ENCODE data around the gene WNK4.
"Not testable (repeated sequence)": the region's sequence is repeated elsewhere in the genome, so short reads cannot be mapped to it uniquely, and the experiment has no call there.

WNK4 gene

GRCh38 chr17:42759982-42760651, 20.3 kb upstream of the WNK4 start:
- Mint-ChIP-seq H3K27me3 (peaks cover 72% of the 10 kb centered on the region), H3K4me3 (peak overlapping the region; percentile 41), H3K4me1 (no peaks in the 10 kb centered on the region)

GRCh38 chr17:42760652-42761581, 19.5 kb upstream of the WNK4 start, which contains the start of gene RAMP2:
Gene RAMP2, plus strand, starts transcription at chr17:42761227. Its CDS starts 35 bp downstream, at chr17:42761262.
- peak; percentile 53 for ATAC-seq (replicated peaks; ENCODE audit: extremely low read depth, poor library complexity, severe bottlenecking)
- Mint-ChIP-seq H3K36me3 (ENCODE audit: insufficient read depth) (peaks cover 3% of the 10 kb centered on the region), H3K4me1 (no peaks in the 10 kb centered on the region), H3K9me3 (no peaks in the 10 kb centered on the region), H3K27me3 (peaks cover 72% of the 10 kb centered on the region), H3K4me3 (peak within 1 kb of the TSS; percentile 47), H3K27ac (ENCODE audit: low read depth) (no peak within 1 kb of the TSS)
- no peak for DNase-seq (ENCODE audit: low spot score in 2 of 2)

More at GRCh38 chr17:42759982-42760651, 20.3 kb upstream of the WNK4 start:
- peak; percentile 18 for ATAC-seq (replicated peaks; ENCODE audit: extremely low read depth, poor library complexity, severe bottlenecking)
- Mint-ChIP-seq H3K9me3 (no peaks in the 10 kb centered on the region), H3K27ac (ENCODE audit: low read depth) (no peak overlapping the region), H3K36me3 (ENCODE audit: insufficient read depth) (peaks cover 3% of the 10 kb centered on the region)
- no peak for DNase-seq (ENCODE audit: low spot score in 2 of 2)

- DNase-seq (ENCODE audit: low spot score in 2 of 2), result no peak
- Mint-ChIP-seq H3K27me3 (peaks cover 69% of the 10 kb centered on the region), H3K4me3 (peak overlapping the region; percentile 47), H3K4me1 (no peaks in the 10 kb centered on the region), H3K36me3 (ENCODE audit: insufficient read depth) (peaks cover 3% of the 10 kb centered on the region), H3K27ac (ENCODE audit: low read depth) (no peak overlapping the region), H3K9me3 (no peaks in the 10 kb centered on the region)
- ATAC-seq (replicated peaks; ENCODE audit: extremely low read depth, poor library complexity, severe bottlenecking), result no peak
Observed at GRCh38 chr17:42761638-42762037, 18.8 kb upstream of the WNK4 start.

- no peaks in the 10 kb centered on the region for H3K36me3 Mint-ChIP-seq (ENCODE audit: insufficient read depth)
- DNase-seq (ENCODE audit: low spot score in 2 of 2) (no peak), ATAC-seq (replicated peaks; ENCODE audit: extremely low read depth, poor library complexity, severe bottlenecking) (no peak)
- H3K27ac Mint-ChIP-seq (ENCODE audit: low read depth), result no peak overlapping the region
- H3K4me1 Mint-ChIP-seq, result no peaks in the 10 kb centered on the region
- no peak overlapping the region for H3K4me3 Mint-ChIP-seq
- no peaks in the 10 kb centered on the region for H3K9me3 Mint-ChIP-seq
- H3K27me3 Mint-ChIP-seq, result peaks cover 75% of the 10 kb centered on the region
Observed at GRCh38 chr17:42766124-42766523, 14.3 kb upstream of the WNK4 start.

DNA sequence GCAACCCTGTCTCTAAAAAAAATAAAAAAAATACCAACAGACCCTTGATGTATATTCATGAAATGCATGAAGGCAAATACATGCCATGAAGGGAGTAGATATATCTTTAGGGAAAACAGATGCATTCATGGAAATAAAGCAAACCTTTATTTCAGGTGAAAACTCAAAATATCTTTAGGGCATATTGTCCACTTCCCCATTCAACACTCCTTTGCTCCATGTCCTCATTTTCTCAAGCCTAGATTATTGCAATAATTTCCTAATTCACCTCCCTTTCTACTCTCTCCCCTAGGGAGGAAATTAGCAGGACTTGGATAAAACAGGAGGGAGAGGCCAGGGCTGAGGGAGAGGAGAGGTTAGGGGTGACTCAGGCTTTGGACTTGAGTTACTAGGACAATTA, 12.9 kb upstream of the WNK4 start:
- ATAC-seq (replicated peaks; ENCODE audit: extremely low read depth, poor library complexity, severe bottlenecking) (no peak), DNase-seq (ENCODE audit: low spot score in 2 of 2) (no peak)
- Mint-ChIP-seq H3K27ac (ENCODE audit: low read depth) (no peak overlapping the region), H3K4me3 (no peak overlapping the region), H3K36me3 (ENCODE audit: insufficient read depth) (no peaks in the 10 kb centered on the region), H3K9me3 (no peaks in the 10 kb centered on the region), H3K4me1 (peaks cover 7% of the 10 kb centered on the region), H3K27me3 (peaks cover 63% of the 10 kb centered on the region)

DNA sequence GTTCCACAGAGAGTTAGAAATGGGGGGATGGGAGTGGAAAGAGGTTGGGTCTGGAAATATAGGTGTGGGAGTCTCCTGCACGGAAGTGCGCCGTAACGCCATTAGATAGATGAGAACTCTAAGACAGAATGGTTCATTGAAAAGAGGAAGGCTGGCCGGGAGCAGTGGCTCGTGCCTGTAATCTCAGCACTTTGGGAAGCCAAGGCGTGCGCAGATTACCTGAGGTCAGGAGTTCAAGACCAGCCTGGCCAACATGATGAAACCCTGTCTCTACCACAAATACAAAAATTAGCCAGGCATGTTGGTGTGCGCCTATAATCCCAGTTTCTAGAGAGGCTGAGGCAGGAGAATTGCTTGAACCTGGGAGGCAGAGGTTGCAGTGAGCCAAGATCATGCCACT, 12.4 kb upstream of the WNK4 start:
- H3K4me3 Mint-ChIP-seq; H3K4me1 Mint-ChIP-seq; ATAC-seq (replicated peaks; ENCODE audit: extremely low read depth, poor library complexity, severe bottlenecking); H3K9me3 Mint-ChIP-seq; DNase-seq (ENCODE audit: low spot score in 2 of 2); H3K27ac Mint-ChIP-seq (ENCODE audit: low read depth); H3K36me3 Mint-ChIP-seq (ENCODE audit: insufficient read depth): not testable (repeated sequence)
- H3K27me3 Mint-ChIP-seq, result peaks cover 58% of the 10 kb centered on the region

GRCh38 chr17:42769964-42770363, 10.4 kb upstream of the WNK4 start:
- ATAC-seq (replicated peaks; ENCODE audit: extremely low read depth, poor library complexity, severe bottlenecking); H3K4me3 Mint-ChIP-seq; DNase-seq (ENCODE audit: low spot score in 2 of 2); H3K9me3 Mint-ChIP-seq; H3K27ac Mint-ChIP-seq (ENCODE audit: low read depth); H3K36me3 Mint-ChIP-seq (ENCODE audit: insufficient read depth): not testable (repeated sequence)
- Mint-ChIP-seq H3K4me1 (peaks cover 22% of the 10 kb centered on the region), H3K27me3 (peaks cover 39% of the 10 kb centered on the region)

GRCh38 chr17:42772945-42773289, 7.5 kb upstream of the WNK4 start:
- DNase-seq (ENCODE audit: low spot score in 2 of 2), result no peak
- no peaks in the 10 kb centered on the region for H3K9me3 Mint-ChIP-seq
- peak; percentile 12 for ATAC-seq (replicated peaks; ENCODE audit: extremely low read depth, poor library complexity, severe bottlenecking)
- H3K4me3 Mint-ChIP-seq, result peak overlapping the region; percentile 99
- H3K27me3 Mint-ChIP-seq, result peaks cover 14% of the 10 kb centered on the region
- H3K27ac Mint-ChIP-seq (ENCODE audit: low read depth), result peak overlapping the region; percentile 100
- peaks cover 30% of the 10 kb centered on the region for H3K36me3 Mint-ChIP-seq (ENCODE audit: insufficient read depth)
- peaks cover 22% of the 10 kb centered on the region for H3K4me1 Mint-ChIP-seq

DNA sequence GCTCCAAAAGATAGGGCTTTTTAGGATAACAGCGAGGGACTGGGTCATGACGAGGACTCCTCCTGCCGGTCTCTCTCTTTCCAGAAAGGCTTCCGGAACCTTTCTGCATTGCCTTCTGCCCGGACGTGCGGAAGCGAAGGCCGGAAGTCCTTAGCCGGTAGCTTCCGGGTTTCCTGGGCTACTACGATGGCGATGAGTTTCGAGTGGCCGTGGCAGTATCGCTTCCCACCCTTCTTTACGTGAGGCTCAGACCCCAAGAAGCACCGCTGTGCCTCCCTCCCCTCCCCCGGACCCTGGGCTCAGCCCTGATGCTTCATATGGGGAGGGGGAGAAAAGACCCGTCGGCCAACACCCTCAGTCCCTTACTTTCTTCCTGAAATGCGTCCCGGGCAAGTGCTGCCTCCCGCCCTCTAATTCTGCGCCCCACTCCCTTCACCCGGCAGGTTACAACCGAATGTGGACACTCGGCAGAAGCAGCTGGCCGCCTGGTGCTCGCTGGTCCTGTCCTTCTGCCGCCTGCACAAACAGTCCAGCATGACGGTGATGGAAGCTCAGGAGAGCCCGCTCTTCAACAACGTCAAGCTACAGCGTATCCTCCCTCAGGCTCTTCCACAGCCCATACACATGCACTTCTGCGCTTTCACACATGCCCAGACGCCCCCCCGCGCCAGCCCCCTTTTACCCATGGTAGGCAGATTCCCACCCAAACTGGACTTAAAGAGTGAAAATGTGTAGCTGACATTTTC, 6.9 kb upstream of the WNK4 start, which contains the start of gene VPS25:
Gene VPS25 (plus strand): TSS at position 160 of the 746 bp plus-strand sequence. CDS start 27 bp downstream, at position 187.
- H3K27me3 Mint-ChIP-seq, result peaks cover 9% of the 10 kb centered on the region
- H3K27ac Mint-ChIP-seq (ENCODE audit: low read depth), result peak within 1 kb of the TSS; percentile 100
- H3K4me1 Mint-ChIP-seq, result peaks cover 22% of the 10 kb centered on the region
- H3K4me3 Mint-ChIP-seq, result peak within 1 kb of the TSS; percentile 99
- ATAC-seq (replicated peaks; ENCODE audit: extremely low read depth, poor library complexity, severe bottlenecking) (peak; percentile 95), DNase-seq (ENCODE audit: low spot score in 2 of 2) (peak; percentile 48 to 57)
- peaks cover 33% of the 10 kb centered on the region for H3K36me3 Mint-ChIP-seq (ENCODE audit: insufficient read depth)
- no peaks in the 10 kb centered on the region for H3K9me3 Mint-ChIP-seq

DNA sequence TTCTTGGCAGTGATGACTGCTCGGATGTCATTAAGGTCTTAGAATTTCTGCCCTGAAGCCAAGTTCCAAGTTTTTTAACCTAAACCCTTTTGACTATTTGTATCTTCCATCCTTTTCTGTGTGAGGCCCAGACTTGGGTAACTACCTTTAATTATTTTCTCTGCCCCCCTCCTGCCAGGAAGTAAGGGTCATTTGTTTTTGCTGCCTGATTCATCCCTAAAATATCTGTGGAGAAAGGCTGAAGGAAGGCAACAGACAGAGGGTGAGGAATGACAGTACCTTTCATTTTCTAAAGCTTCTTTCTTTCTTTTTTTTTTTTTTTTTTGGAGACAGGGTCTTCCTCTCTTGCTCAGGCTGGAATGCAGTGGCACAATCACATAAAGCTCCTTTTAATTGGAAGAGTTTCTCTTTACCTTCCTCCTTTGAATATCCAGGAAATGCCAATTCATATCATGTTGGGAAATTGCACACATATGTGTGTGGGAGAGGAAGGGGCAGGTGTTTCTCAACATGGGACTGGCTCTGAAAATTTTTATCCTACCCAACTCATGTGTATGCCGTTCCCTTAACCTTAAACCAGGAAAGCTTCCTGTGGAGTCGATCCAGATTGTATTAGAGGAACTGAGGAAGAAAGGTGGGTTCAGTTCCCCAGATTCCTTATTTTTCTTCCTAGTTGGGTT, 6.2 kb upstream of the WNK4 start:
- Mint-ChIP-seq H3K4me3 (peak overlapping the region; percentile 99), H3K27ac (ENCODE audit: low read depth) (peak overlapping the region; percentile 100), H3K27me3 (peaks cover 1% of the 10 kb centered on the region), H3K36me3 (ENCODE audit: insufficient read depth) (peaks cover 37% of the 10 kb centered on the region), H3K9me3 (no peaks in the 10 kb centered on the region), H3K4me1 (peaks cover 24% of the 10 kb centered on the region)
- DNase-seq (ENCODE audit: low spot score in 2 of 2), result no peak
- ATAC-seq (replicated peaks; ENCODE audit: extremely low read depth, poor library complexity, severe bottlenecking), result no peak

- Mint-ChIP-seq H3K36me3 (ENCODE audit: insufficient read depth) (peaks cover 39% of the 10 kb centered on the region), H3K4me3 (peak overlapping the region; percentile 99), H3K27me3 (peaks cover 10% of the 10 kb centered on the region), H3K9me3 (no peaks in the 10 kb centered on the region), H3K4me1 (peaks cover 32% of the 10 kb centered on the region), H3K27ac (ENCODE audit: low read depth) (no peak overlapping the region)
- DNase-seq (ENCODE audit: low spot score in 2 of 2) (no peak), ATAC-seq (replicated peaks; ENCODE audit: extremely low read depth, poor library complexity, severe bottlenecking) (no peak)
Observed at GRCh38 chr17:42775534-42776098, 4.8 kb upstream of the WNK4 start.

Data from central memory CD8-positive, alpha-beta T cell (primary cell).